Trophoblast cell (in vitro differentiated cells and primary cell): ENCODE data around the gene WFDC1.

Experiments
- DNase-seq, 2 donors: peaks; one replicate each; pipeline ENCODE4 v3.0.0-alpha.2; 2016
- H2AFZ ChIP-seq: 2 replicates; pipeline ENCODE4 v1.6.1; 2013; ENCODE audit warnings: low read length, moderate library complexity, mild to moderate bottlenecking; ENCODE audit not compliant: insufficient read depth, poor library complexity
- H2AK5ac ChIP-seq: 2 replicates; pipeline ENCODE4 v1.6.1; 2013; ENCODE audit warnings: mild to moderate bottlenecking, low read length
- H2BK120ac ChIP-seq: 2 replicates; pipeline ENCODE4 v1.6.1; 2013; ENCODE audit warnings: low read length, mild to moderate bottlenecking, moderate library complexity; ENCODE audit not compliant: insufficient read depth, poor library complexity
- H2BK12ac ChIP-seq: 2 replicates; pipeline ENCODE4 v1.6.1; 2013; ENCODE audit warnings: mild to moderate bottlenecking, low read length, moderate library complexity
- H2BK5ac ChIP-seq: 2 replicates; pipeline ENCODE4 v1.6.1; 2013; ENCODE audit warnings: low read length, low read depth, moderate library complexity, mild to moderate bottlenecking; ENCODE audit not compliant: poor library complexity
- H3K14ac ChIP-seq: 2 replicates; pipeline ENCODE4 v1.6.1; 2013; ENCODE audit warnings: mild to moderate bottlenecking, low read length
- H3K18ac ChIP-seq: 2 replicates; pipeline ENCODE4 v1.6.1; 2013; ENCODE audit warnings: mild to moderate bottlenecking, low read length
- H3K23ac ChIP-seq: 2 replicates; pipeline ENCODE4 v1.6.1; 2013; ENCODE audit warnings: low read length
- H3K27ac ChIP-seq: 2 replicates; pipeline ENCODE4 v1.5.1; 2013; ENCODE audit warnings: low read depth, mild to moderate bottlenecking, inconsistent platforms, low read length, moderate library complexity
- H3K27me3 ChIP-seq: 2 replicates; pipeline ENCODE4 v1.6.1; 2013; ENCODE audit warnings: inconsistent platforms, mild to moderate bottlenecking, low read length, moderate library complexity; ENCODE audit not compliant: insufficient read depth
- H3K36me3 ChIP-seq, 2 experiments: 1 replicate in 1 of 2; 2 replicates in 1 of 2; pipeline ENCODE4 v1.6.1; 2013; ENCODE audit warnings: low read length in 2 of 2, mild to moderate bottlenecking in 2 of 2, moderate library complexity in 1 of 2; ENCODE audit not compliant: insufficient read depth in 2 of 2, control insufficient read depth in 1 of 2
- H3K4ac ChIP-seq: 2 replicates; pipeline ENCODE4 v1.6.1; 2013; ENCODE audit warnings: low read depth, mild to moderate bottlenecking, low read length, moderate library complexity
- H3K4me1 ChIP-seq, 2 experiments: 1 replicate in 1 of 2; 2 replicates in 1 of 2; pipeline ENCODE4 v1.6.1; 2013; ENCODE audit warnings: low read length in 2 of 2, mild to moderate bottlenecking in 2 of 2, moderate library complexity in 1 of 2; ENCODE audit not compliant: insufficient read depth in 2 of 2, control insufficient read depth in 1 of 2
- H3K4me2 ChIP-seq: 2 replicates; pipeline ENCODE4 v1.6.1; 2013; ENCODE audit warnings: inconsistent platforms, mild to moderate bottlenecking, low read length, moderate library complexity
- H3K4me3 ChIP-seq: 2 replicates; pipeline ENCODE4 v1.5.1; 2013; ENCODE audit warnings: mild to moderate bottlenecking, low read depth, low read length, inconsistent platforms
- H3K79me1 ChIP-seq: one replicate; pipeline ENCODE4 v1.6.1; 2013; ENCODE audit warnings: low read length
- H3K79me2 ChIP-seq: 2 replicates; pipeline ENCODE4 v1.6.1; 2013; ENCODE audit warnings: low read length, mild to moderate bottlenecking; ENCODE audit not compliant: control insufficient read depth, insufficient read depth, poor library complexity
- H3K9ac ChIP-seq: 2 replicates; pipeline ENCODE4 v1.6.1; 2013; ENCODE audit warnings: mild to moderate bottlenecking, low read length
- H3K9me3 ChIP-seq: 2 replicates; pipeline ENCODE4 v1.6.1; 2013; ENCODE audit warnings: low read depth, mild to moderate bottlenecking, control low read depth, inconsistent platforms, low read length; ENCODE audit not compliant: insufficient read depth
- H4K12ac ChIP-seq: 2 replicates; pipeline ENCODE4 v1.6.1; 2013; ENCODE audit warnings: low read depth, mild to moderate bottlenecking, low read length, moderate library complexity
- H4K8ac ChIP-seq: 2 replicates; pipeline ENCODE4 v1.6.1; 2013; ENCODE audit warnings: low read depth, mild to moderate bottlenecking, low read length, moderate library complexity
- H4K91ac ChIP-seq: one replicate; pipeline ENCODE4 v1.6.1; 2013; ENCODE audit warnings: low read depth, mild to moderate bottlenecking, low read length, moderate library complexity
- WGBS: extraction: QIAGEN DNeasy Blood & Tissue Kit; methylation state at CpG from one replicate; pipeline ENCODE4 v1.1.7; 2013; ENCODE audit warnings: missing lambda C conversion rate; ENCODE audit not compliant: insufficient read length, insufficient coverage; ENCODE audit errors: extremely low coverage; 5-methylcytosine and 5-hydroxymethylcytosine counted together

Gene WFDC1

DNA sequence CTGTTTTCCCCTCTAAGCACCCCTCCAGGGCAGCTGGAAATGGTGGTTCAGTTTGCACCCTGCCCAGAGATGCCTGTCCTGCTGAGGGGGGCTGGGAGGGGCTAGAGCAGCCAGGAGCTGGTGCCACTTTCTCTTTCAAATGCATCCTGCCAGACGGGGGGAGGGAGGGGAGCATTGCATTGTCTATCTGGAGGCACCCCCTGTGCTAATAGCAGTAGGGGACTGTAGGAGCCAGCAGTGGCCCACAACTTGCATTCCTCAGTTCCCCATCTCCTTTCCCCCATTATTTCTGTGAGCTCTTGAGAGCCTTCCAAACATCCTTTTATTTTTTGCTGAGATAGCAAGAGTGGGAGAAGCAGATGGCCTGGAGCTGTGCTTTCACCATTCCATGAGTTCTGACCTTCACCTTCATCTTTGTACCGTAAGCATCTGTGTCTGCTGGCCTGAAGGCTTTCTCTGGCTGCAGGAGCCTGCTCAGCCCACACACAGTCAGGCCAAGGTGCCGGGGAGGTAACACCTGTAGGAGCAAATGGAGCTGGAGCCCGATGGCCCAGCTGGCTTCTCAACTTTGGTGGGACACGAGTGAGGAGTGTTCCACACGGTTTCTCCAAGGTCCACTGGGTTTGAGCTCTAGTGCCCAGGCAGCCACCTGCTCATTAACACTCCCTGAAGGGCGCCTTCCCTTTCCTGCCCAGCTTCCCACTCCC lies 5.2 kb downstream of the WFDC1 start:
- Histone ChIP-seq H2BK12ac (no peak overlapping the region), H3K79me1 (no peaks in the 10 kb centered on the region), H3K4ac (no peak overlapping the region), H3K4me1 (no peaks in the 10 kb centered on the region), H3K36me3 (no peaks in the 10 kb centered on the region), H3K27ac (no peak overlapping the region), H2AFZ (no peak overlapping the region), H2BK120ac (no peak overlapping the region), H2AK5ac (no peak overlapping the region), H3K23ac (no peak overlapping the region), H4K12ac (no peak overlapping the region), H2BK5ac (no peak overlapping the region), H3K9ac (no peak overlapping the region), H4K91ac (no peak overlapping the region), H3K18ac (no peak overlapping the region), H3K79me2 (no peaks in the 10 kb centered on the region), H3K9me3 (peaks cover 2% of the 10 kb centered on the region), H3K27me3 (no peaks in the 10 kb centered on the region), H3K4me2 (no peak overlapping the region), H3K14ac (no peak overlapping the region), H3K4me3 (no peak overlapping the region), H4K8ac (no peak overlapping the region)
- no peak for DNase-seq
- WGBS, result no CpG with 5 or more reads among the region's 7 CpGs

DNA sequence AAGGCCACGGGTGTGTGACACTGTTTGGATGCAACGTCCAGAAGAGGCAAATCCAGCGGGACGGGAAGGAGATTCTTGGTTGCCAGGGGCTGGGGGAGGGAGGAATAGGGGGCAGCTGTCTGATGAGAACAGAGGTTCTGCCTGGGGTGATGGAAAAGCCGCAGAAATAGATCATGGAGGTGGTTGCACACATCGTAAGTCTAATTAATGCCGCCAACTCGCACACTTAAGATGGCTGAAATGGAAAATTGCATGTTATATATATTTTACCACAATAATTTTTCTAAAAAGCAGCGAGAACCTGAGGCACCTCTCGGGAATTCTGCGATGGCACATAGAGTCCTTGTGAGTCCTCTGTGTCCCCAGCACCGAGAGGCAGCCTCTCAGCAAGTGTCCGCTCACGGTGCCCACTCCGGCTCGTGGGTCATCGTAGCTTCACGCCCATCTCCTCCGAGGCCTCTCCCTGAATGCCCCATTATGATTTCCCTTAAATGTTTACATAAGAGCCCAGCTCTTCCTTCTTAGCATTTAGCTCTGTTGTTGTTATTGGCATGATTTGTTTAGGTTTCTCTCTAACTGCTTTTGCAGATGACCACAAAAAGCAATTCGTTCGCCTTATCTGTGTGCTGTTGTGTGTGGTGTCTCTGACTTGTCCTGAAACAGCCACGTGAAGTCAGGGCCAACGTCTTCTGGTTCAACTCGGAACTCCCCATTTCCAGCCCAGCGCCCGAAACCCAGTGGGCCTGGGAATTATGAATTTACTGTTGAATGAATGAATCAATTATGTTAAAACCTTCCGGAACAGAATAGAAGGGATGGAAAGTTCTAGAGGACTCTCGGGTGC lies 7.7 kb downstream of the WFDC1 start:
- no peak overlapping the region for H3K9ac ChIP-seq
- no peak overlapping the region for H3K4me2 ChIP-seq
- no peaks in the 10 kb centered on the region for H3K4me1 ChIP-seq
- H2AK5ac ChIP-seq, result no peak overlapping the region
- H3K4me3 ChIP-seq, result no peak overlapping the region
- H4K12ac ChIP-seq, result no peak overlapping the region
- H3K27me3 ChIP-seq, result no peaks in the 10 kb centered on the region
- no peaks in the 10 kb centered on the region for H3K79me1 ChIP-seq
- WGBS, result no CpG with 5 or more reads among the region's 28 CpGs
- H4K8ac ChIP-seq, result no peak overlapping the region
- no peak overlapping the region for H4K91ac ChIP-seq
- no peak overlapping the region for H2BK5ac ChIP-seq
- H3K79me2 ChIP-seq, result no peaks in the 10 kb centered on the region
- H2AFZ ChIP-seq, result no peak overlapping the region
- no peak overlapping the region for H3K14ac ChIP-seq
- no peak overlapping the region for H3K23ac ChIP-seq
- H3K4ac ChIP-seq, result no peak overlapping the region
- no peak overlapping the region for H2BK120ac ChIP-seq
- peaks cover 2% of the 10 kb centered on the region for H3K9me3 ChIP-seq
- no peak for DNase-seq
- H3K27ac ChIP-seq, result no peak overlapping the region
- no peak overlapping the region for H3K18ac ChIP-seq
- no peak overlapping the region for H2BK12ac ChIP-seq
- H3K36me3 ChIP-seq, result no peaks in the 10 kb centered on the region

DNA sequence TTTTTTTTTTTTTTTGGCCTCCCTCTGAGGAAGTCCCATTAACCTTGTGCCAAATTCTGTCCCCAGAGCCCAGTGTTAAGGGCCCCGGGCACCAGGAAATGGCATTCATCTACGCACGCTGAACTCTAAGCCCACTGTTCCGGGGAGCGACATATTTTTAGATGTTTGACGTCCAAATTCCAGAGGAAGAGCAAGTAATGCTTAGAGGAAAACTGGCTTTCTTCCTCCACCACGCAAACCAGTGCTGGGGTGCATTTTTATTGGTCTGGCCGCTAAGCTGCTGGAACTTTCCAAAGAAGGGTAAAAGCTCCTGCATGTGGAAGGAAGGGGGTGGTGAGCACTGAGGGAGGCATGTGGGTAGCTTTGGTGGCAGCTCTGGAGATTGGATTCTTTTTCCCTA lies 8.3 kb downstream of the WFDC1 start:
- H3K4ac ChIP-seq, result no peak overlapping the region
- H2BK12ac ChIP-seq, result no peak overlapping the region
- H3K9ac ChIP-seq, result no peak overlapping the region
- no peak overlapping the region for H2BK120ac ChIP-seq
- H3K4me1 ChIP-seq, result no peaks in the 10 kb centered on the region
- no peaks in the 10 kb centered on the region for H3K27me3 ChIP-seq
- H4K12ac ChIP-seq, result no peak overlapping the region
- H3K9me3 ChIP-seq, result peaks cover 2% of the 10 kb centered on the region
- no peak overlapping the region for H3K4me3 ChIP-seq
- H2BK5ac ChIP-seq, result no peak overlapping the region
- no peak for DNase-seq
- no peak overlapping the region for H2AK5ac ChIP-seq
- no peak overlapping the region for H3K18ac ChIP-seq
- H3K27ac ChIP-seq, result no peak overlapping the region
- no peak overlapping the region for H3K14ac ChIP-seq
- H3K79me2 ChIP-seq, result no peaks in the 10 kb centered on the region
- no peak overlapping the region for H4K91ac ChIP-seq
- H3K79me1 ChIP-seq, result no peaks in the 10 kb centered on the region
- no peaks in the 10 kb centered on the region for H3K36me3 ChIP-seq
- H2AFZ ChIP-seq, result no peak overlapping the region
- WGBS, result no CpG with 5 or more reads among the region's 8 CpGs
- no peak overlapping the region for H4K8ac ChIP-seq
- H3K23ac ChIP-seq, result no peak overlapping the region
- no peak overlapping the region for H3K4me2 ChIP-seq

DNA sequence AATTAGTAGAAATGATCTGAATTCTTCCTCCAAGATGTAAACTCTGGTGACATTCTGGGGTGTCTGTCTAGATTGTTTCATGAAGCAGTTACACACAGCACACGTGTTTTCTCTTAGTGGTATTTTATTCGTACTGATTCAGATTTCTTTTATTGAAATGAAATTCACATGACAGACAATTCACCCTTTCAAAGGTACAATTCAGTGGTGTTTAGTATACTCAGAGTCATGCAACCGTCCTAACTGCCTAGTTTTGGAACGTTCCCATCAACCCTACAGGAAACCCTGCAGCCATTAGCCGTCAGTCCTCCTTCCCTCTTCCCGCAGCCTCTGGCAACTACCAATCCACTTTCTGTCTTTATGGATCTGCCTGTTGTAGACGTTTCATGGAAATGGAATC lies 8.8 kb downstream of the WFDC1 start:
- no peak overlapping the region for H2BK12ac ChIP-seq
- no peak overlapping the region for H4K8ac ChIP-seq
- no peak overlapping the region for H3K14ac ChIP-seq
- no peak overlapping the region for H3K4ac ChIP-seq
- no peaks in the 10 kb centered on the region for H3K79me2 ChIP-seq
- H4K91ac ChIP-seq, result no peak overlapping the region
- H3K27ac ChIP-seq, result no peak overlapping the region
- H3K18ac ChIP-seq, result no peak overlapping the region
- no peak overlapping the region for H3K4me2 ChIP-seq
- no peak overlapping the region for H3K9ac ChIP-seq
- no peak overlapping the region for H2AK5ac ChIP-seq
- no peaks in the 10 kb centered on the region for H3K79me1 ChIP-seq
- H2AFZ ChIP-seq, result no peak overlapping the region
- no peak overlapping the region for H3K4me3 ChIP-seq
- no peaks in the 10 kb centered on the region for H3K4me1 ChIP-seq
- WGBS, result no CpG with 5 or more reads among the region's 7 CpGs
- no peak for DNase-seq
- no peak overlapping the region for H4K12ac ChIP-seq
- no peaks in the 10 kb centered on the region for H3K27me3 ChIP-seq
- no peak overlapping the region for H2BK120ac ChIP-seq
- peaks cover 3% of the 10 kb centered on the region for H3K9me3 ChIP-seq
- no peak overlapping the region for H2BK5ac ChIP-seq
- H3K36me3 ChIP-seq, result no peaks in the 10 kb centered on the region
- H3K23ac ChIP-seq, result no peak overlapping the region
